Liver (tissue), 9 donors: ENCODE data around the gene TSHZ3. TPM values are rescaled to one million over a fixed set of nuclear protein-coding genes. Genes with fewer than 3 reads are reported as not detected.

Source experiments
- DNase-seq: peaks from one replicate; pipeline ENCODE4 v3.0.0-alpha.2; 2017; ENCODE audit warnings: low spot score
- H3K27ac ChIP-seq, 2 donors: one replicate each; pipeline ENCODE4 v1.7.0; 2013; ENCODE audit warnings: inconsistent platforms in 2 of 2, low read length in 2 of 2, control low read depth in 1 of 2, low read depth in 1 of 2, mild to moderate bottlenecking in 1 of 2
- H3K27me3 ChIP-seq, 4 donors: one replicate each; pipeline versions ENCODE4 v1.6.1 to v1.7.0; 2013; ENCODE audit warnings: low read length in 3 of 4, inconsistent platforms in 1 of 4, mild to moderate bottlenecking in 1 of 4, moderate library complexity in 1 of 4; ENCODE audit not compliant: control insufficient read depth in 4 of 4, insufficient read depth in 4 of 4
- H3K36me3 ChIP-seq, 4 donors: one replicate each; pipeline versions ENCODE4 v1.6.1 to v1.7.0; 2013; ENCODE audit warnings: low read length in 3 of 4, mild to moderate bottlenecking in 3 of 4, low read depth in 1 of 4, moderate library complexity in 1 of 4; ENCODE audit not compliant: control insufficient read depth in 4 of 4, insufficient read depth in 3 of 4
- H3K4me1 ChIP-seq, 4 donors: one replicate each; pipeline versions ENCODE4 v1.6.1 to v1.7.0; 2013; ENCODE audit warnings: low read length in 3 of 4, mild to moderate bottlenecking in 3 of 4, moderate library complexity in 1 of 4; ENCODE audit not compliant: control insufficient read depth in 4 of 4, insufficient read depth in 4 of 4
- H3K4me3 ChIP-seq, 3 donors: one replicate each; pipeline versions ENCODE4 v1.6.1 to v1.7.0; 2013; ENCODE audit warnings: low read length in 3 of 3, control low read depth in 1 of 3, low read depth in 1 of 3, mild to moderate bottlenecking in 1 of 3
- H3K9ac ChIP-seq, 2 donors: one replicate each; pipeline ENCODE4 v1.7.0; 2013; ENCODE audit warnings: low read length in 2 of 2, mild to moderate bottlenecking in 2 of 2, moderate library complexity in 2 of 2, control low read depth in 1 of 2, low read depth in 1 of 2
- H3K9me3 ChIP-seq, 4 donors: one replicate each; pipeline versions ENCODE4 v1.6.1 to v1.7.0; 2013; ENCODE audit warnings: low read length in 3 of 4; ENCODE audit not compliant: control insufficient read depth in 4 of 4
- CTCF ChIP-seq: fragments of 150-350 bp; IDR thresholded peaks from 2 replicates; pipeline ENCODE4 v1.5.1; 2017; ENCODE audit warnings: improper control_type of control experiment, low read depth, low read length; ENCODE audit not compliant: missing input control
- EGR1 ChIP-seq, 2 donors: IDR thresholded peaks; 2 replicates each; pipeline ENCODE4 v1.6.1; 2016 to 2018; ENCODE audit warnings: antibody characterized with exemption in 2 of 2, low read depth in 2 of 2
- FOXA2 ChIP-seq: IDR thresholded peaks from 2 replicates; pipeline ENCODE4 v1.6.1; 2016; ENCODE audit warnings: antibody characterized with exemption
- HNF4G ChIP-seq: IDR thresholded peaks from 2 replicates; pipeline ENCODE4 v1.6.1; 2016; ENCODE audit warnings: antibody characterized with exemption
- NR2F2 ChIP-seq: IDR thresholded peaks from 2 replicates; pipeline ENCODE4 v1.6.1; 2016; ENCODE audit warnings: antibody characterized with exemption
- RAD21 ChIP-seq, 2 donors: IDR thresholded peaks; 2 replicates each; pipeline ENCODE4 v1.6.1; 2016; ENCODE audit warnings: antibody characterized with exemption in 2 of 2, mild to moderate bottlenecking in 2 of 2
- REST ChIP-seq: IDR thresholded peaks from 2 replicates; pipeline ENCODE4 v1.6.1; 2016; ENCODE audit warnings: antibody characterized with exemption, mild to moderate bottlenecking
- SP1 ChIP-seq: IDR thresholded peaks from 2 replicates; pipeline ENCODE4 v1.6.1; 2018; ENCODE audit warnings: antibody characterized with exemption, mild to moderate bottlenecking
- TAF1 ChIP-seq: conservative IDR thresholded peaks from 2 replicates; pipeline ENCODE4 v1.6.1; 2016; ENCODE audit warnings: antibody characterized with exemption, mild to moderate bottlenecking
- WGBS: extraction: QIAGEN DNeasy Blood & Tissue Kit; methylation state at CpG from one replicate; pipeline ENCODE4 v1.1.7; 2013; 5-methylcytosine and 5-hydroxymethylcytosine counted together
- polyA plus RNA-seq, 2 donors: library from polyadenylated mRNA; stranded (reverse) in 1 of 2; unstranded in 1 of 2; fragments of 200-250 nt in 1 of 2; fragments of >200 nt in 1 of 2; fragmentation: Nextera tagmentation in 1 of 2; extraction: Ambion mirVana in 1 of 2; gene quantifications; one replicate each; pipeline versions ENCODE4 v1.2.1 to v1.2.3, GENCODE V29; 2013 to 2015
- total RNA-seq, 2 donors: library from RNA; depleted of rRNA; stranded (reverse); fragments of >200 nt; gene quantifications; one replicate each; pipeline ENCODE4 v1.2.3, GENCODE V29; 2014
- TF ChIP-seq, protein P1 (sequence below): IDR thresholded peaks from 2 replicates; pipeline ENCODE4 v1.6.1; 2016; ENCODE audit warnings: antibody characterized with exemption
- donor health status: healthy.
- donor health status: healthy.
- donor health status: healthy.
- donor health status: healthy.
- donor health status: healthy.

TSHZ3 gene
- total and polyA plus RNA-seq, 4 donors, result 0.42 to 3.3 (median 0.68) TPM

GRCh38 chr19:31304831-31305312 is 44.4 kb downstream of the TSHZ3 start:
- no peak for TF ChIP-seq EGR1 (IDR thresholded peaks at IDR 0.05; ENCODE audit: low read depth in 2 of 2)
- no peak for TF ChIP-seq HNF4G
- no peak for TF ChIP-seq REST
- no peak for TF ChIP-seq FOXA2
- TF ChIP-seq, protein P1, sequence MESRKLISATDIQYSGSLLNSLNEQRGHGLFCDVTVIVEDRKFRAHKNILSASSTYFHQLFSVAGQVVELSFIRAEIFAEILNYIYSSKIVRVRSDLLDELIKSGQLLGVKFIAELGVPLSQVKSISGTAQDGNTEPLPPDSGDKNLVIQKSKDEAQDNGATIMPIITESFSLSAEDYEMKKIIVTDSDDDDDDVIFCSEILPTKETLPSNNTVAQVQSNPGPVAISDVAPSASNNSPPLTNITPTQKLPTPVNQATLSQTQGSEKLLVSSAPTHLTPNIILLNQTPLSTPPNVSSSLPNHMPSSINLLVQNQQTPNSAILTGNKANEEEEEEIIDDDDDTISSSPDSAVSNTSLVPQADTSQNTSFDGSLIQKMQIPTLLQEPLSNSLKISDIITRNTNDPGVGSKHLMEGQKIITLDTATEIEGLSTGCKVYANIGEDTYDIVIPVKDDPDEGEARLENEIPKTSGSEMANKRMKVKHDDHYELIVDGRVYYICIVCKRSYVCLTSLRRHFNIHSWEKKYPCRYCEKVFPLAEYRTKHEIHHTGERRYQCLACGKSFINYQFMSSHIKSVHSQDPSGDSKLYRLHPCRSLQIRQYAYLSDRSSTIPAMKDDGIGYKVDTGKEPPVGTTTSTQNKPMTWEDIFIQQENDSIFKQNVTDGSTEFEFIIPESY, result no peak
- no peak for TF ChIP-seq SP1
- H3K27me3 ChIP-seq, result no peaks in the 10 kb centered on the region
- H3K27ac ChIP-seq, result no peak overlapping the region
- H3K4me1 ChIP-seq, result no peaks in the 10 kb centered on the region
- WGBS, result 73% methylated on average over 8 of the region's 8 CpGs
- H3K9ac ChIP-seq, result no peak overlapping the region
- H3K4me3 ChIP-seq, result no peak overlapping the region
- no peaks in the 10 kb centered on the region for H3K9me3 ChIP-seq
- no peaks in the 10 kb centered on the region for H3K36me3 ChIP-seq
- no peak for DNase-seq

- Histone ChIP-seq H3K27ac (no peak overlapping the region), H3K4me3 (no peak overlapping the region), H3K4me1 (no peaks in the 10 kb centered on the region), H3K36me3 (no peaks in the 10 kb centered on the region), H3K9ac (no peak overlapping the region), H3K27me3 (no peaks in the 10 kb centered on the region), H3K9me3 (no peaks in the 10 kb centered on the region)
- no peak for DNase-seq
- 93% methylated on average over 16 of the region's 16 CpGs for WGBS
- TF ChIP-seq NR2F2 (no peak), FOXA2 (no peak), RAD21 (IDR thresholded peaks at IDR 0.05) (no peak), TAF1 (no peak), CTCF (no peak), HNF4G (no peak), SP1 (no peak), EGR1 (IDR thresholded peaks at IDR 0.05; ENCODE audit: low read depth in 2 of 2) (no peak)
Measured at GRCh38 chr19:31303262-31303815, 45.9 kb downstream of the TSHZ3 start.
